Suprapubic skin (tissue), 3 donors: ENCODE results near the gene BTNL8.

Source experiments
- CTCF ChIP-seq, 2 donors: fragments of 200-600 bp in 1 of 2; fragments of 450-650 bp in 1 of 2; sonication (generic) in 1 of 2; IDR thresholded peaks; one replicate each; pipeline ENCODE4 v1.5.1; 2016 to 2019; ENCODE audit warnings: antibody characterized with exemption in 2 of 2, mild to moderate bottlenecking in 1 of 2, moderate library complexity in 1 of 2
- EP300 ChIP-seq: sonication (generic); formaldehyde crosslinking; IDR thresholded peaks from one replicate; pipeline ENCODE4 v1.6.1; 2017; ENCODE audit warnings: antibody characterized with exemption
- POLR2A ChIP-seq, 2 donors: fragments of 450-650 bp; IDR thresholded peaks; one replicate each; pipeline ENCODE4 v1.6.1; 2017; ENCODE audit warnings: antibody characterized with exemption in 2 of 2, mild to moderate bottlenecking in 2 of 2, moderate library complexity in 2 of 2

- TF ChIP-seq POLR2A (IDR thresholded peaks at IDR 0.05): peak; percentile 15 to 32
- peak in 1 of 2 donors; percentile 11 for TF ChIP-seq CTCF (IDR thresholded peaks at IDR 0.05)
- TF ChIP-seq EP300: no peak
Measured at GRCh38 chr5:180860887-180861822, 37.8 kb upstream of the BTNL8 start, which contains the start of gene ZFP62.
